ENCODE data around the gene ANKRD10.
"Not testable (repeated sequence)": the region's sequence is repeated elsewhere in the genome, so short reads cannot be mapped to it uniquely, and the experiment has no call there.

The ANKRD10 gene

DNA sequence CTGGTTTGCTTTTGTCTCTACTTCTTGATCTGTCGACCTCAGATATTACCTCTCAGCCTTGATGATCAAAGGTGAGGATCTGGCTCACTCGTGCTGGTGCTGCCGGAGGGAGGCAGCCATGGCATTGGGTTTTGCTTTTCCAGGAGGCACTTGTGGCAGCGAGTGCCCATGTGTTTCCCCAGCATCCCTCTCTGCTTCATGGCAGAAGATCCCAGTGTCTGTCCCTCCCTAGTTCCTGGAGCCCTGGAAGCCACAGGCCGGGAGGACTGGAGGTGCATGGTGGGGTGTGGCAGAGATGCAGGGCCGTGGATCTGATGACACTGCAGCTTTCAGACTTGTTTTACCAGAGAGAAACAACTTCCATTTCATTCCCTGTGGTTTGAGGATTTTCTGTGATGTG, 47.5 kb downstream of the ANKRD10 start:
- no peak for DNase-seq (ENCODE audit: low read depth in 2 of 2)

DNA sequence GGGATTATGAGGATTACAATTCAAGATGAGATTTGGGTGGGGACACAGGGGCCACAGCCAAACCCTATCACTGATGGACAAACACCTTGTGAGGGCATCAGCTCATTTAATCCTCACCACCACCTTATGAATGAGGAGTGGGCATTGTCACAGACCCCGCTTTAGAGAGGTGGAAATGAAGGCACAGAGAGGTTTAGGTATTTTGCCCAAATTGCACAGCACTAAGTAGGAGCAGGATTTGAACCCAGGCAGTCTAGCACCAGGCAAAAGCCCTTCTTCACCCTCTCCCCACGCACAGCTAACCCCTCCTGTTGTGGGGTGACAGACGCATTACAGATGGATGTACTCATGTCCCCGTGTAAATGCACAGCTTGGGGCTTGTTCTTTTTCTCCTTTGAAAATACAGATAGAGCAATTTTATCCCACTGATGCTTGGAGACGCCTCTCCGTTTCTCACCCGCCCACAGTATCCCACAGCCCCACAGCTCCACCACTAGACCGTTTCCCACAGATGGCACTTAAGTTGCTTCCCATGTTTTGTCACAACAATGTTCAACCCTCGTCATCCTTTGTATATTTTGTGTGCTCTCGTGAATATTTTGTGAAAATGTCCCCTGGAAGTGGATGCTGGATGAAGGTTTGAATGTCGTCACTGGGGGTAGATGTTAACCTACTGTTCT, 48.2 kb downstream of the ANKRD10 start:
- no peak for DNase-seq (ENCODE audit: low read depth in 2 of 2)

DNA sequence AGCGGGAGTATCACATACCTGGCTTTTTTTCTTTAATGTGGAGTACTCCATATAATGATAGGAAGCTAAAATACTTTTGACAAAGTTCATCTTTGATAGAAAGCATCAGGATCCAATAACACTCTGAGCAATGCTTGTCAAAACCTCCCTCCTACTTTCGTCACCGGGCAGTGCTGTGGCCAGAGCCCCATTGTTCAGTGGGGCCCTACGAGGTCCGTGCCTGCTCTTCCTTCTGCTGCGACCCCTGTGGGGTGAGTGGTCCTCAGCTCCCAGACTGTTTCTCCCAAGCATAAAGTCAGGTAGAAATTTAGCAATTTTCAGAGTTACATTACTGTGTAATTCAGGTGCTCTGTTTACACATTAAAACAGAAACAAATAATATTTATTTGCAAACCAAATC, 51.2 kb downstream of the ANKRD10 start:
- no peak for DNase-seq (ENCODE audit: low read depth in 2 of 2)

DNA sequence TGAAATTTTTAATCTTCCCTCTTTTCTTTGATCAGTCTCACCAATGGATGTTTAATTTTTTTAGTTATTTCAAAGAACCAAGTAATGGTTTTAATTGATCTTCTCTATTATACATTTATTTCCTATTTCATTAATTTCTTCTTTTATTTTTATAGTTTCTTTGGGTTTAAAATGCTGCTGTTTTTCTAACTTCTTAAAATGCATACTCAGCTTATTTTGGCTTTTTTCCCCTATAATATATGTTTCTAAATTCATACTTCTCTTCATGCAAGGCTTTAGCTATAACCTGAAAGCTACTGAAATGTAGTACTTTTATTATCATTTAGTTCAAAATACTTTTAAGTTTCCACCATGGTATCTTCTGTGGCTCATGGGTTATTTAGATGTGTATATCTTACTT, 53.9 kb downstream of the ANKRD10 start:
- no peak for DNase-seq (ENCODE audit: low read depth in 2 of 2)

DNA sequence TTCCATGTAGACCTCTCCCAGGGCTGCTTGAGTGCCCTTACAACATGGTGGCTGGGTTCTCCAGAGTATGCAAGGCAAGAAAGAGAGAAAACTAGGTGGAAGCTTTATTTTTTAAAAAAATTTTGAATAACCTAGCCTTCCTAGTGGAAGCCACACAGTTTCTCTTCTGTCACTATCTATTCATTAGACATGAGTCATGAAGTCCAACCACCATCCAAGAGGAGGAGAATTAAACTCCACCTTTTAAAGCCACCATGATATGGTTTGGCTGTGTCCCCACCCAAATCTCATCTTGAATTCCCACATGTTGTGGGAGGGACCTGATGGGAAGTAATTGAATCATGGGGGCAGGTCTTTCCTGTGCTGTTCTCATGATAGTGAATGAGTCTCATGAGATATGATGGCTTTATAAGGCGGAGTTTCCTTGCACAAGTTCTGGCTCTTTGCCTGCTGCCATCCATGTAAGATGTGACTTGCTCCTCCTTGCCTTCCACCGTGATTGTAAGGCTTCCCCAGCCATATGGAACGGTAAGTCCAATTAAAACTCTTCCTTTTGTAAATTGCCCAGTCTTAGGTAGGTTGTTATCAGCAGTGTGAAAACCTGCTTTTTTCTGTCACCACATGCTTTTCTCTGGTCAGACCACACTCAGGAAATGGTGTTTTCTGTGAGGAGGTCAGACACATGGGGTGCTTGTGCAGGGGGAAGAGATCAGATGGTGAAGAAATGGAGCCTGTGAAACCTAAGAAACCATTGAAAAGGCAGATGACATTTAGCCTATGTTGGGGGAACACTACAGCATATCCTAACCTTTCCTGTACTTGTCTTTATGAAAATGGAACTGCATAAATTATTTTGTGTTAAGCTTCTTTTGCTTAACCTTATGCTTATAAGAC, 57.7 kb downstream of the ANKRD10 start:
- no peak for DNase-seq (ENCODE audit: low read depth in 2 of 2)

DNA sequence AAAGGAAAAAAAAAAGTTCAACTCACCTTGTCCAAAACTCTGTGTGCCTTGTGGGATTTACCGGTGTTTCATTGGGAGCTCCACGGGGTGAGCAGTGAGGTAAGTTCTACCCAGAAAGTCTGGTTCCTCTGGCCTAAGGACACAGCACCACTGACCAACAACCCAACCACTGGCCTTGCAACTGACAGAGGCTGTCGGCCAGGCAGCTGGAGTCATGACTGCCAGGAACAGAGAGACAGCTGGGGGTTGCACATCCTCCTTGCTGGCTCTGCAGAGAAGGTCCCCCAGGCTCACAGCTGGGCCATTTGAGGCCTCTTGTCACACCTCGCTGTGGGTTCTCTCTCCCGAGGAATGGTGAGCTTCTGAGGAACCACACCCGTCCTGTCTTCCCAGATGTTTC, 59.5 kb downstream of the ANKRD10 start:
- no peak for DNase-seq (ENCODE audit: low read depth in 2 of 2)

DNA sequence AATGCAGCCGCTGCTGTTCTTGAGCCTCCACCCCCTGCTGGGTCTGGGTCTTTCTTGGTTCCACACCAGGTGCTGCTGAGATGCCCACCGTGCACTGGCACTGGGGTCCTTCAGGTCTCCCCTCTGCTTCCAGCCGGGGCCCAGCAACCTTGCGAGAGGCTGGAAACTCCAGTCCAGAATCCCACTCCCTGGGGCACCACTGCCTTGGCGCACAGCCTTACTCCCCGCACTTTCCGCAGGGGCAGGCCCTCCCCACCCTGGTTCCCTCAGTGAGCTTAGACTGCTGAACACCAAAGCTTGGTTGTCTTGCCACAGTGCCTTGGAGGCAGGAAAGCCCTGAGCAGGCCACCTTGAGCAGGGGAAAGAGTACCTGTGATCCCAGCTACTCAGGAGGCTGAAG, 60.0 kb downstream of the ANKRD10 start:
- no peak for DNase-seq (ENCODE audit: low read depth in 2 of 2)

DNA sequence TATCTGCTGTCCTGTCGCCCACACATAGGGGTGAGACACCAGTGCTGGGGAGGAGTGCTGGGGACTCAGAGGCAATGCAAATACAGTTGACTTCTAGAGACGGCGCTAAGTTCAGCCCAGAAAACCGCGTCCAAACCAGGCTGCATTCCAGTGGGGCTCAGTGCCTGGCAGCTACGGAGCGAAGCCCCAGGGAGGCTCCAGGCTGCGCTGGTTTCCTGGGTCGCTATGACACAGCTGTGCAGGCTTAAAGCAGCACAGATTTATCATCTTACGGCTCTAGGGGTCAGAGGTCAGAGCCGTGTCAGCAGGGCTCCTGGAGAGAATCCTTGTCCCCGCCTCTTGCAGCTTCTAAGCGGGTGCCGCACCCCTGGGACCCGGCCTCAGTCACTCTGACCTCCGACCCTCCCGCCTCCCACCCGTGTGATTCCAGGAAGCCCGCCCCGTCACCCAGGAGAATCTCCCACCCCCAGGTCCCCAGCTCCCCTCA, 61.6 kb downstream of the ANKRD10 start:
- no peak for DNase-seq (ENCODE audit: low read depth in 2 of 2)

DNA sequence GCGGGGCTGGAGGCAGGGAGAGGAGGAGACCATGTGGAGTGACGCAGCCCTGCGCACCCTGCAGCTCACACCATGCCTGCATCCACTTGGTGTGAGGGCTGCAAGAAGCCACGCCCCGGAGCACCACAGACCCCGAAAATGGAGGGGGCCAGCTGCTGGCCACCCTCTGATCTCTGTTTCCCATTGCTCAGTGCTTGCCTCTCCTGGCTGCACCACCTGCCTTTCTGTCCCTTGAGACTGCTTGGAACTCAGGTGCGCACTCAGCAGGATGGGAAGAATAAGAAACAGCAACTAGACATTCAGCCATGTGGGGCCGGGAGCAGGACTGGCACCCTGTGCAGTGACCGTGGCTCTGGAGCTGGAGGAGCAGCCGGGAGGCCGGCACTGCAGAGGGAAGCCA, 64.0 kb downstream of the ANKRD10 start:
- no peak for DNase-seq (ENCODE audit: low read depth in 2 of 2)

DNA sequence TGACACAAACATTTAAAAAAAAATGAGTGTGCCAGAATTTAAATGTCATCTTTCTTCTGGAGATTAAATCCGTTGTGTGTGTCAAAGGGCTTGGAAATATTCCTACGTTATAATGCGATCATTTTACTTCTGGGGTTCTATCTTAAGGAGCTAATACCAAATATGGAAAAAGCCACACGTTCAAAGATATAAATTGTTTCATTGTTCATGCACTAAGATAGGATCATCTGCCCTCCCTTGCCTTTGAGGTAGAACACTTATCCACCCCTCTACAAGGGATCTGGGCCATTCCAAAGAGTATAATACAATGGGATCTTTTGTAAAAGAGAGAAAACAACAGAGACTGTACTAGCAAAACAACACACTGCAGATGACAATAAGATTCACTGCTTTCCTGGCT, 64.9 kb downstream of the ANKRD10 start:
- DNase-seq (ENCODE audit: low read depth in 2 of 2): no peak

DNA sequence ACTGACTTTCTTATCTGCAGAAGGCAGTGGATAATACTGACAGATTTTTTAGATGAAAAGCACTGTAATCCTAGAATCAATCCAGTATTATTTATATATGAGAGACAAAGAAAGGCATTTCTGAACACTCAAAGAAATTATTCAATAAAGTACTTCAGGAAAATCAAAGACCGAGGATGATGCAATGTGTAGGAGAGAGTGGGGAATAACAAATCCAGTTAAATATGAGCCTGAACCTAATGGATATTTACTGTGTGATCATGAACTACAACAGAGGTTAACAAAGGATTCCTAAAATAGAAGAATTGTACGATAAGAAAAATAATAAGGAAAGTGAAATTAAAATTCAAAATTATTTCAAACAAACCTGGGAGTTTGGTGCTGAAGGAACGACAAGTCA, 69.3 kb downstream of the ANKRD10 start:
- DNase-seq (ENCODE audit: low read depth in 2 of 2): no peak

DNA sequence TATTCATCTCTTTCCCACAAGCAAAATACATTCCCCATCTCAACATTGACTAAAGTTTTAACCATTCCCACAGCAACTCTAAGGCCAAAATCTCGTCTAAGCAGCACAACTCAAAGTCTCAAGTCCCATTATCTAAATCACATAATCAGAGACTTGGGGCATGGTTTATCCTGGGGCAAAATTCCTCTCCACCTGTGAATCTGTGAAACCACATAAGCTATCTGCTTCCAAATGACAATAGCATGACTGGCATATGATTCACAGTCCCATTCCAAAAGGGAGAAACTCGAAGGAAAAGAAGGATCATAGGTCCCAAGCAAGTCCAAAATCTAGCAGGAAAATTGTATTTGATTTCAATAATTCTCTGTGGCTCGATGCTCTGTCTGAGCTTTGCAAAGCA, 73.0 kb downstream of the ANKRD10 start:
- DNase-seq (ENCODE audit: low read depth in 2 of 2): no peak

DNA sequence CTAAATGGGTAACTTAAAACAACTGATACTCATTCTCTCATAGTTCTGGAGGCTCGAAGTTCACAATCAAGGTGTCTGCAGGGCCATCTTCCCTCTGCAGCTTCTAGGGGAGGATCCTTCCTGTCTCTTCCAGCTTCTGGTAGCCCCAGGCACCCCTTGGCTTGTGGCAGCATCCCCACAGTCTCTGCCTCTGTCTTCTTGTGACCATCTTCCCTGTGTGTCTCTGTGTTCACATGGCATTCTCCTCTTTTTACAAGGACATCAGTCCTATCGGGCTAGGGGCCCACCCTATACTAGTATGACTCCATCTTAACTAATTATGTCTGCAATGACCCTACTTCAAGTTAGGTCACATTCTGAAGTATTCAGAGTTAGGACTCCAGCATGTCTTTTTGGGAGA, 73.5 kb downstream of the ANKRD10 start:
- no peak for DNase-seq (ENCODE audit: low read depth in 2 of 2)

DNA sequence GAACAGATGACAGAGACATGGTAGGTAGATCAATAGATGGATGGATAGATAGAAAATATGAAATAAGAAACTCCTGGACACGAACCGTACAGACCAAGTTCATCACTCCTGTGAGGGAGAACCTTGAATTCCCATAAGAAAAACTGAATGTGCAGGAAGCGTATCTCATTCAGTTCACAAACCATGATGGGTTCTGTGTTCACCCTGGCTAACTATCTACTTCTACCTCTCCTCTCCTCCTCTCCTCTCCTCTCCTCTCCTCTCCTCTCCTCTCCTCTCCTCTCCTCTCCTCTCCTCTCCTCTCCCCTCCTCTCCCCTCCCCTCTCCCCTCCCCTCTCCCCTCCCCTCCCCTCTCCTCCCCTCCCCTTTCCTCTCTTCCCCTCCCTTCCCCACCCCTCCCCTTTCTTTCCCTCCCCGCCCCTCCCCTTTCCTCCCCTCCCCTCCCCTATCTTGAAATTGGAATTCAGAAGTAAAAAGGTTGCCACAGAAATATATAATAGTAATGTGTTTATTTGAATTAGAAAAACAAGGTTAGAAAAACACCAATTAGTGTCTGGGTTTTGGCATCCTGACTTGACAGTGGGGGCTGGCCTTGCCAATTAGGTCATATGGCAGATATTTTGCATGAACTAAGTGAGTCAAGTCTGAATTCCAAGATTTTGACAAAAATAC, 75.9 kb downstream of the ANKRD10 start:
- no peak for DNase-seq (ENCODE audit: low read depth in 2 of 2)

DNA sequence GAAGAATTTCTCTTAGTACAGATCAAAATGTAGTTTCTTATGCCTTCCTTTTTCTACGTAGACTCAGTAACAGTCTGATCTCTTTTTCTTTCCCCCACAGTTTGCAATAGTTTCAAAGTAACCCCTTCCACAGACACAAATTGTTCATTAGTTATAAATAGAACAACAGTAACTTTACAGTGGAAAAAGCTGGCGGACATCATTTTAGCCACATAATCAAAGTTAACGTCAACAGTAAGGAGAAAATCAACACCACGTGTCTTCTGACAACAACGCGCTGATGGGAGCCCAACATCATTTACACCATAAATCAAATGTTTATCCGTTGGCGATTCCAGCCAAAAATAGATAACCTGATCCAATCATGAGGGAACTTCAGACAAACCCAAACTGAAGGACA, 76.8 kb downstream of the ANKRD10 start:
- DNase-seq (ENCODE audit: low read depth in 2 of 2): no peak

DNA sequence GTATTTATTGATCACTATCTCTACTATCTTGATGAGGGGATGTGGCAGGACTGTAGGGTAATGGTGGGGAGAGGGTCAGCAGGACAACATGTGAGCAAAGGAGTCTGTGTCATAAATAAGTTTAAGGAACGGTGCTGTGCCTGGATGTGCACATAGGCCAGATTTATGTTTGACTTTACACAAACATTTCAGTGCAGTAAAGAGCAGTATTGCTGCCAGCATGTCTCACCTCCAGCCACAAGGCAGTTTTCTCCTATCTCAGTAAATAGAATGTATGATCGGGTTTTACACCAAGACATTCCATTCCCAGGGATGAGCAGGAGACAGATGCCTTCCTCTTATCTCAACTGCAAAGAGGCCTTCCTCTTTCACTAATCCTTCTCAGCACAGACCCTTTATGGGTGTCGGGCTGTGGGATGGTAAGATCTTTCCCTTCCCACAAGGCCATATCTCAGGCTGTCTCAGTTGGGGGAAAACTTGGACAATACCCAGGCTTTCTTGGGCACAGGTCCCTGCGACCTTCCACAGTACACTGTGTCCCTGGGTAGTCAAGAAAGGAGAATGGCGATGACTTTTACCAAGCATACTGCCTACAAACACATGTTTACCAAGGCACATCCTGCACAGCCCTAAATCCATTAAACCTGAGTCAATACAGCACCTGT, 77.3 kb downstream of the ANKRD10 start:
- not testable (repeated sequence) for DNase-seq (ENCODE audit: low read depth in 2 of 2)

DNA sequence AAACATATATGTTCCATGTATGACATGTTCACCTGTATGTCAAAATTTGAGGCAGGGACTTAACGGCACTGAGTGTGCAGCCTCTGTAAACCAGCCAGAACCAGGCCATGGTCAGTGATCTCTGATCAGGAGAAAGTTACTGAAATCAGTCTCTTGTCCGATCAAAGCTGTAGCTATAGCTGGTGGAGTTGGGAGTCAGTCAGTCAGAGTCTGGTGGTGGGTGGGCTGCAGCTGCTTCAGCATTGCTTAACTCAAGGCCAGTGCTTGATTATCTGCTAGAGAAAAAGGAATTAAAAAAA, 78.3 kb downstream of the ANKRD10 start:
- no peak for DNase-seq (ENCODE audit: low read depth in 2 of 2)

DNA sequence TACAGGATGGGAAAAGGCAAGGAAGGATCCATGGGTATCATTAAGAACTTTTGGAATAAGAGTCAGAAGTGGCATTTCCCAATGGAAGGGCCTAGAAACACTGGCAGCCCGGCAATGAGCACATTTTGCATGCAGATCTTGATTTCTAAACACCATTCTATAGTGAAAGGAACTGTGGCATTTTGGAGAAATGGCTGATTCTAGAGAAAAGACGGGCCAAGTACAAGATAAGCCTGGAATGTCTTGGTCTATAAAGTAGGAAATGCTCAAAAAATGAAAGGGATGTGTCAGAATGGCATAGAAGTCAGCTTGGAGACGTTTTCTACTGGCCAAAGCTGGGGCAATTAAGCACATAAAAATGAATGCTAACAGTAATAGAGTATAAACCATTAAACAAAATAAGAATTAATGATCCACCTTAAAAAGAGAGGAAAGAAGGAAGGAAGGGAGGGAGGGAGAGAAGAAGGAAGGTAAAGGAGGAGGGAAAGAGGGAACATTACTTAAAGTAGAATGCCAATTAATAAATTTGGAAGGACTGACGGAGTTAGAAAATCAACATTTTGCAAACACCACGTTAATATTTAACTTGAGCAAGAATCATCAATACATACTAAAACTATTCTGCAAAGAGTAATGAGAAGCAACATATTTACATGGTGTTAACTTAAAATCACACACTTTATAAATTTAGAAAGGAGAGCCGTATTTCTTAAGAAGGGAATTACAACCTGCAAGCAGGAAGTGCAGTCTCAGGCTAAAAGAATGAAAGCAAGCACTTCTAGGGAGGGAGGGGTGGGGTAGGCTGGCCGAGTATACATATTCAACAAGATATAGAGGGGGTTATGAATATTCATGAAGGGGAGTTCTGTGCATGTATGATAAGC, 78.9 kb downstream of the ANKRD10 start:
- DNase-seq (ENCODE audit: low read depth in 2 of 2): no peak

DNA sequence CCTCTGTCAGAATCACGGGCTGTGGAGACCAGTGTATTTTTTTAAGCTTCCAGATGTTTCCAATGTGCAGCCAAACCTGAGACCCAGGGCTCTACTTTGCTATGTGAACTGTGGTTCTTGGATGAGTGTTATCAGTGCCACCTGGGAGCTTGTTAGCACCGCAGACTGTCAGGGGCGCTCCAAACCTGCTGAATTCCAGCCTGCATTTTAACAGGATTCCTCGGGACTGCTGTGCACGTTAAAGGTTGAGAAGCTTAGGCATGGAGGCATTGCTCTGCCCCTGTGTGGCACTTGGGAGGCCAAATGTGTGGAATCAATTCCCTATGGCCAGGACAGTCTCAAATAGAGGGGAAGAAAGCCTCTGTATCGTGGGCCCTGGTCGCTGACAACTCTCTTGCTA, 80.3 kb downstream of the ANKRD10 start:
- no peak for DNase-seq (ENCODE audit: low read depth in 2 of 2)

DNA sequence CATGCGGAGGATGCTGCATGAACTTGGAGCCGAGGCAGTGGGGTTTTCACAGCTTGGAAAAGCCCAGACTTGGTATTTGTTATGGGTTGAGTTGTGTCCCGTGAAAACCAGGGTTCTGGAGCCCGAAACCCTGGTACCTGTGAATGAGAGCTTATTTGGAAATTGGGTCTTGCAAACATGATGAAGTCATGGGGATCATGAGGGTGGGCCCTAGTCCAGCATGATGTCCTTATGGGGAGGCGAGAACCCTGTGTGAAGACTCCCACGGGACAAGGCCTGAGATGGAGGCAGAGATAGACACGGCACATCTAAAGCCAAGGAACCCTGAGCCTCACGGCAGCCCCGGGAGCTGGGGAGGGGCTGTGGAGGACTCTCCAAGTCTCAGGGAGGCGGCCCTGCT, 82.3 kb downstream of the ANKRD10 start:
- DNase-seq (ENCODE audit: low read depth in 2 of 2): no peak

DNA sequence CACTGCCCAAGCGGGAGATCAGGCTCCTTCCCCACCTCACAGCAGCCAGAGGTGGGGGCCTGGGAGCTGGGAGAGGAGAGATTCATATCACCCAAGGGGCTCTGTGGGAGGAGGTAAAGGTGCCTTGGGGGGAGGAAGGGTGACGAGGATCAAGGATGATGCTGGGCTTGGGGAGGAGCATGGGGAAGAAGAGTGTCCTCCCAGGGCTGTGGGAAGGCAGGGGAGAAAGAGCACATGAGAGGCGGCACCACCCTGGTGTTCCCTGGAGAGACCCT, 82.7 kb downstream of the ANKRD10 start:
- DNase-seq (ENCODE audit: low read depth in 2 of 2): no peak

All from stimulated activated CD4-positive, alpha-beta T cell treated with anti-CD3 and anti-CD28 coated beads, Interleukin-1b, Interleukin-23, amount 100 ng/mL, for 1 hour (primary cell).